Astrocyte (in vitro differentiated cells and primary cell): ENCODE measurements around the gene BRD7. TPM values are rescaled to one million over a fixed set of nuclear protein-coding genes. Genes with fewer than 3 reads are reported as not detected.

ENCODE experiments used
- DNase-seq: peaks from one replicate; pipeline ENCODE4 v3.0.0-alpha.2; 2010; ENCODE audit warnings: low read depth
- FAIRE-seq: peaks from 2 replicates; lab custom pipeline; 2011; peaks lifted over from hg19 to GRCh38; lab: Jason Lieb, UNC
- H2AFZ ChIP-seq: 2 replicates; pipeline ENCODE4 v1.6.0; 2012; ENCODE audit warnings: low read depth, low read length, inconsistent platforms
- H3K27ac ChIP-seq: 2 replicates; pipeline ENCODE4 v1.5.1; 2011; ENCODE audit warnings: low read depth, low read length, inconsistent platforms
- H3K27me3 ChIP-seq: 2 replicates; pipeline ENCODE4 v1.6.0; 2011; ENCODE audit warnings: low read length, inconsistent platforms; ENCODE audit not compliant: insufficient read depth
- H3K36me3 ChIP-seq: 2 replicates; pipeline ENCODE4 v1.5.1; 2011; ENCODE audit warnings: low read length, inconsistent platforms; ENCODE audit not compliant: insufficient read depth
- H3K4me1 ChIP-seq: 2 replicates; pipeline ENCODE4 v1.5.1; 2011; ENCODE audit warnings: low read length, inconsistent platforms; ENCODE audit not compliant: insufficient read depth
- H3K4me2 ChIP-seq: 2 replicates; pipeline ENCODE4 v1.6.0; 2012; ENCODE audit warnings: low read length, inconsistent platforms
- H3K4me3 ChIP-seq: 2 replicates; pipeline ENCODE4 v1.5.1; 2011; ENCODE audit warnings: low read depth, mild to moderate bottlenecking, low read length, inconsistent platforms; ENCODE audit not compliant: insufficient read depth
- H3K79me2 ChIP-seq: 2 replicates; pipeline ENCODE4 v1.6.0; 2012; ENCODE audit warnings: mild to moderate bottlenecking, low read length, inconsistent platforms; ENCODE audit not compliant: insufficient read depth
- H3K9ac ChIP-seq: 2 replicates; pipeline ENCODE4 v1.6.0; 2012; ENCODE audit warnings: mild to moderate bottlenecking, low read length, inconsistent platforms
- H3K9me3 ChIP-seq: 2 replicates; pipeline ENCODE4 v1.5.1; 2012; ENCODE audit warnings: low read depth, mild to moderate bottlenecking, low read length, inconsistent platforms; ENCODE audit not compliant: insufficient read depth
- H4K20me1 ChIP-seq: 2 replicates; pipeline ENCODE4 v1.6.0; 2012; ENCODE audit warnings: low read length, inconsistent platforms; ENCODE audit not compliant: insufficient read depth
- H3K27ac Mint-ChIP-seq: one replicate; pipeline ENCODE4 v1.8.0; 2021; ENCODE audit warnings: mild to moderate bottlenecking, mixed read lengths; ENCODE audit not compliant: unreplicated experiment
- H3K27me3 Mint-ChIP-seq: one replicate; pipeline ENCODE4 v1.8.0; 2021; ENCODE audit warnings: low read depth, mixed read lengths; ENCODE audit not compliant: unreplicated experiment
- H3K36me3 Mint-ChIP-seq: one replicate; pipeline ENCODE4 v1.8.0; 2021; ENCODE audit warnings: low read depth, mixed read lengths; ENCODE audit not compliant: unreplicated experiment
- H3K4me1 Mint-ChIP-seq: one replicate; pipeline ENCODE4 v1.8.0; 2021; ENCODE audit warnings: low read depth, mixed read lengths; ENCODE audit not compliant: unreplicated experiment
- H3K4me3 Mint-ChIP-seq: one replicate; pipeline ENCODE4 v1.8.0; 2021; ENCODE audit warnings: mild to moderate bottlenecking, moderate library complexity, mixed read lengths; ENCODE audit not compliant: unreplicated experiment
- H3K9me3 Mint-ChIP-seq: one replicate; pipeline ENCODE4 v1.8.0; 2021; ENCODE audit warnings: mild to moderate bottlenecking, mixed read lengths; ENCODE audit not compliant: unreplicated experiment
- EZH2 ChIP-seq: IDR thresholded peaks from 2 replicates; pipeline ENCODE4 v1.6.1; 2012; ENCODE audit warnings: mild to moderate bottlenecking, low read length, inconsistent platforms; ENCODE audit not compliant: insufficient read depth
- total RNA-seq: library from RNA; stranded (reverse); gene quantifications from 2 replicates; pipeline ENCODE4 v1.2.1, GENCODE V29; 2021
- TF ChIP-seq, protein P1 (sequence below): IDR thresholded peaks from 2 replicates; pipeline ENCODE4 v1.5.1; 2011; ENCODE audit warnings: low read depth, mild to moderate bottlenecking, inconsistent platforms, low read length, moderate library complexity; ENCODE audit not compliant: insufficient read depth

Gene BRD7
- total RNA-seq, 1 donor from 2014 or later: 58.5 TPM

DNA sequence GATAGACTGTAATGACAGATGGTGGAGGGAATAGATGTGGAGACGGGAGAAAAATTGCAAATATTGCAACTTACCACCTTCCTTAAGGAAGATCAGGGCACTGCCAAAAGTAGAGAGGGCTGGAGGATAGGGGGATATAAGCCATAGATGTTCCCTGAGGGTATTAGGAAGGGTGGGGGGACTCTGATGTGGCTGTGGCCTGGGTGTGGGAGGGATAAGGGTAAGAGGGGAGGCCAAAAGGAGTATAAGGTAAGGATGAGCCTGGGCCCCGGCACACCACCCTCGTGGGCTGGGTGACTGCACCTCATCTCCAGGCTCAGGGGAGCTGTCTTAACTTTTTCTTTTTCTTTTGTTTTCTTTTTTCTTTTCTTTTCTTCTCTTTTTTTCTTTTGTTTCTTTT is 30.6 kb upstream of the BRD7 start:
- H3K9me3 Mint-ChIP-seq: no peaks in the 10 kb centered on the region
- Histone ChIP-seq H3K9me3 (no peaks in the 10 kb centered on the region), H2AFZ (no peak overlapping the region), H3K27ac (no peak overlapping the region), H3K79me2 (no peaks in the 10 kb centered on the region), H3K4me2 (no peak overlapping the region), H3K36me3 (no peaks in the 10 kb centered on the region), H3K9ac (no peak overlapping the region), H3K4me1 (peaks cover 4% of the 10 kb centered on the region), H3K4me3 (no peak overlapping the region), H4K20me1 (no peaks in the 10 kb centered on the region), H3K27me3 (no peaks in the 10 kb centered on the region)
- H3K4me1 Mint-ChIP-seq: peaks cover 7% of the 10 kb centered on the region
- no peak overlapping the region for H3K4me3 Mint-ChIP-seq
- peaks cover 25% of the 10 kb centered on the region for H3K27me3 Mint-ChIP-seq
- FAIRE-seq (no peak), DNase-seq (no peak)
- no peaks in the 10 kb centered on the region for H3K36me3 Mint-ChIP-seq
- TF ChIP-seq, protein P1, sequence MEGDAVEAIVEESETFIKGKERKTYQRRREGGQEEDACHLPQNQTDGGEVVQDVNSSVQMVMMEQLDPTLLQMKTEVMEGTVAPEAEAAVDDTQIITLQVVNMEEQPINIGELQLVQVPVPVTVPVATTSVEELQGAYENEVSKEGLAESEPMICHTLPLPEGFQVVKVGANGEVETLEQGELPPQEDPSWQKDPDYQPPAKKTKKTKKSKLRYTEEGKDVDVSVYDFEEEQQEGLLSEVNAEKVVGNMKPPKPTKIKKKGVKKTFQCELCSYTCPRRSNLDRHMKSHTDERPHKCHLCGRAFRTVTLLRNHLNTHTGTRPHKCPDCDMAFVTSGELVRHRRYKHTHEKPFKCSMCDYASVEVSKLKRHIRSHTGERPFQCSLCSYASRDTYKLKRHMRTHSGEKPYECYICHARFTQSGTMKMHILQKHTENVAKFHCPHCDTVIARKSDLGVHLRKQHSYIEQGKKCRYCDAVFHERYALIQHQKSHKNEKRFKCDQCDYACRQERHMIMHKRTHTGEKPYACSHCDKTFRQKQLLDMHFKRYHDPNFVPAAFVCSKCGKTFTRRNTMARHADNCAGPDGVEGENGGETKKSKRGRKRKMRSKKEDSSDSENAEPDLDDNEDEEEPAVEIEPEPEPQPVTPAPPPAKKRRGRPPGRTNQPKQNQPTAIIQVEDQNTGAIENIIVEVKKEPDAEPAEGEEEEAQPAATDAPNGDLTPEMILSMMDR: no peak
- TF ChIP-seq EZH2: no peak
- no peak overlapping the region for H3K27ac Mint-ChIP-seq

- no peaks in the 10 kb centered on the region for H3K9me3 Mint-ChIP-seq
- H3K79me2 ChIP-seq: no peaks in the 10 kb centered on the region
Measured at GRCh38 chr16:50398336-50398735, 29.5 kb upstream of the BRD7 start.

More at GRCh38 chr16:50398336-50398735, 29.5 kb upstream of the BRD7 start:
- Mint-ChIP-seq H3K36me3 (no peaks in the 10 kb centered on the region), H3K4me1 (peaks cover 7% of the 10 kb centered on the region), H3K4me3 (no peak overlapping the region), H3K27ac (no peak overlapping the region), H3K27me3 (peaks cover 23% of the 10 kb centered on the region)
- Histone ChIP-seq H3K36me3 (no peaks in the 10 kb centered on the region), H3K4me2 (no peak overlapping the region), H3K27me3 (no peaks in the 10 kb centered on the region), H4K20me1 (no peaks in the 10 kb centered on the region), H2AFZ (no peak overlapping the region), H3K9ac (no peak overlapping the region), H3K27ac (no peak overlapping the region), H3K9me3 (no peaks in the 10 kb centered on the region), H3K4me1 (peaks cover 4% of the 10 kb centered on the region), H3K4me3 (no peak overlapping the region)
- FAIRE-seq (no peak), DNase-seq (no peak)
- TF ChIP-seq, protein P1: no peak
- TF ChIP-seq EZH2: no peak
